SK-MEL-5 (cell line): Measurements from ENCODE around the gene KRTAP5-1. TPM values are rescaled to one million over a fixed set of nuclear protein-coding genes. Genes with fewer than 3 reads are reported as not detected.

Experiments
- DNase-seq: peaks from one replicate; pipeline ENCODE4 v3.0.0-alpha.2; 2016; ENCODE audit warnings: low read depth, low spot score
- in situ Hi-C: cut with HindIII; loops from 2 replicates; pipeline ENCODE4 v1.10.0; 2016; ENCODE audit warnings: low sequenced_read_pairs, high pct_unique_total_duplicates, low pct_unique_long_range_greater_than_20kb
- total RNA-seq: library from RNA; depleted of rRNA; stranded (reverse); fragments of >200 nt; shearing (Covaris generic); gene quantifications from 2 replicates; pipeline ENCODE4 v1.2.3, GENCODE V29; 2014; rRNA removed

The KRTAP5-1 gene
- total RNA-seq, 1 experiment from 2014 or later = not detected

GRCh38 chr11:1540074-1540473, 45.0 kb downstream of the KRTAP5-1 start:
- no peak for DNase-seq
- in situ Hi-C loops = no loop called here

DNA sequence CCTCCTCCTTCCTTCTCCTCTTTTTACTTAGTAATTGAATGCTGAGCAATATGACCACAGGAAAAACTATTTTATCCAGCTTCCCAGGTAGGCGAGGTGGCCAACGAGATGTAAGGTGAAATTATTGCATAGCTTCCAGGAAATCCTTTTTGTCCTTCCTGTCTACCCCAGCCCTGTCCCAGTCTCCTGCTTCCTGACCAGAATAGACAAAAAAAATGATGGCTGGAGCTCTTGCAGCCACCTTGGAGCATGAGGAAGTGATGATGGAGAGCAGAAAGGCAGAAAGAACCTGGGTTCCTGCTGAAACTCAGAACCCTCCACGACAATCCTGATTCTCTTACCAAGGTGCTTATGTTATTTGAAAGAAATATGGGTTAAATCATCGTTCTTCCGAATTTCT, 46.9 kb downstream of the KRTAP5-1 start:
- DNase-seq = no peak
- in situ Hi-C loops = no loop called here

- DNase-seq = no peak
Observed at GRCh38 chr11:1536065-1536843, 48.8 kb downstream of the KRTAP5-1 start.

DNA sequence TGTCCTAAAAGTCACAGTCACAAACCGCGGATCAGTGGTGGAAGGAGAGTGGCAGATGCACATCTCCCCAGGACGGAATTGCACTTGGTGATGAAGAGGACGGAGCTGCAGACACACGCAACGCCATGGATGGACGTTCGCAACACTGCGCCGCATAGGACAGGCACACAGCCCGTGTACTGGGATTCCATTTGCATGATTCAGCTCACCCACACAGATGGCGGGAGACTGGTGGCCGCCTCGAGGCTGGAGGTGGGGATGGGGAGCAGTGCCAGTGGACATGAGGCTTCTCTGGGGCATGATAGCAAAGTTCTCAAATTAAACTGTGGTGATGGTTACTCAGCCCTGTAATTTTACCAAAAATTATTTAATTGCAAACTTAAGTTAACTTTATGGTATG, 50.4 kb downstream of the KRTAP5-1 start:
- in situ Hi-C loops = no loop called here
- no peak for DNase-seq

More at GRCh38 chr11:1536065-1536843, 48.8 kb downstream of the KRTAP5-1 start:
- in situ Hi-C loops = no loop called here

Other genes with a start within 250 kb of the KRTAP5-1 start
- gene BRSK2, start 195.3 kb downstream of the KRTAP5-1 start, total RNA-seq = 4.5 and 8.2 TPM in 2 replicates
- 18.0 and 22.5 TPM in 2 replicates for gene MOB2, start 98.5 kb downstream of the KRTAP5-1 start, total RNA-seq
- gene DUSP8, start 13.0 kb downstream of the KRTAP5-1 start, total RNA-seq = 0.48 and 0.85 TPM in 2 replicates
- 0.26 and 0.72 TPM in 2 replicates for gene KRTAP5-2, start 13.0 kb upstream of the KRTAP5-1 start, total RNA-seq
- gene KRTAP5-3, start 23.2 kb upstream of the KRTAP5-1 start, total RNA-seq = not detected in 2 replicates
- not detected in 2 replicates for gene KRTAP5-4, start 36.9 kb upstream of the KRTAP5-1 start, total RNA-seq
- gene KRTAP5-5, start 44.5 kb upstream of the KRTAP5-1 start, total RNA-seq = not detected in 2 replicates
- gene KRTAP5-6, start 111.9 kb upstream of the KRTAP5-1 start, total RNA-seq = not detected in 2 replicates
- gene IFITM10, start 165.3 kb upstream of the KRTAP5-1 start, total RNA-seq = 0.11 TPM in 1 of 2 replicates, not detected in the other
- 428 and 450 TPM in 2 replicates for gene CTSD, start 178.6 kb upstream of the KRTAP5-1 start, total RNA-seq
- not detected in 2 replicates for gene SYT8, start 249.7 kb upstream of the KRTAP5-1 start, total RNA-seq